Fibroblast of the aortic adventitia (primary cell): ENCODE data around the gene GJD2. TPM values are rescaled to one million over a fixed set of nuclear protein-coding genes. Genes with fewer than 3 reads are reported as not detected.

Experiments used
- DNase-seq: peaks from one replicate; pipeline ENCODE4 v3.0.0-alpha.2; 2010; ENCODE audit warnings: low read depth
- H3K4me3 ChIP-seq: 2 replicates; pipeline ENCODE4 v1.5.1; 2011; ENCODE audit warnings: low read depth, mild to moderate bottlenecking, control low read depth, low read length, moderate library complexity
- CTCF ChIP-seq: IDR thresholded peaks from 2 replicates; pipeline ENCODE4 v1.5.1; 2011; ENCODE audit warnings: mild to moderate bottlenecking, low read length, control low read depth, inconsistent platforms; ENCODE audit not compliant: insufficient read depth
- total RNA-seq: library from RNA; depleted of rRNA; stranded (reverse); fragments of >200 nt; gene quantifications from 2 replicates; pipeline ENCODE4 v1.2.3, GENCODE V29; 2012; ENCODE audit warnings: low replicate concordance

GJD2 gene
- total RNA-seq, 1 donor: not detected

- no peak for DNase-seq
- no peak for TF ChIP-seq CTCF
- H3K4me3 ChIP-seq: no peak overlapping the region
Observed at GRCh38 chr15:34749691-34750090, 5.1 kb downstream of the GJD2 start.

DNA sequence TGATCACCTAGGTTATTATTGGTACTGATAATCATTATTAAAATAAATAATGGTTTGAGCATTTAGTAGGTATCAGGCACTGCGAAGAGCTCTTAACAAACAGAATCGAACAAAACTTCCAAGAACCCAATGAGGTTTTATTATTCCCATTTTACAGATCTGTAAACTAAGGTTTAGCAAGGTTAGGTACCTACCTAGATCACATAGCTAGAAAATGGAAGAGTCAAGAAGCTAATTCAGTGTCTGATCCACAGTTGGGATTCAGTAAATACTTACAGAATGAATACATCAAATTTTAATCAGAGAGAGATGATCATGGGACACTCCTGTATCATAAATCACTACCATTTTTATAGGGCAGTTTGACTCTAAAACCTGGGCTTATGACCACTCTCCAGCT, 15.5 kb downstream of the GJD2 start:
- no peak for DNase-seq
- TF ChIP-seq CTCF: no peak
- H3K4me3 ChIP-seq: no peak overlapping the region

DNA sequence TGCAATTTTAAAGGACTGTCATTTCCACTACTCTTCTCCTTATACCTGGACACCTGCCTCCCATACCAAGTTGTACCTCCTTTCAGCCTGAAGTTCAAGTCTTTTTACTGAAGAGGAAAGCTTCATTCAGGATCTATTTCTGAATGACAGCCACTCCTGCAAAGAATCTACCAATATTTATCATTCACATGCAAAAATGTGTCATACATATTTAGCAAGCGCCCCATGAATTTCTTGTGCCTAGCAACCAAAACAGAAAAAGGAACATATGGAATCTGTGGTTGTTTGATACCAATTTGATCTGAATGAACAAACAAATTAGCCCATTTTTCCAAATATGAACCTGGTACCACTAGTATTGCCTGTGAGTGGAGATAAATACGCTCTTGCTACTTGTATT, 16.8 kb downstream of the GJD2 start:
- TF ChIP-seq CTCF: no peak
- DNase-seq: no peak
- no peak overlapping the region for H3K4me3 ChIP-seq

- no peak for DNase-seq
- no peak for TF ChIP-seq CTCF
- no peak overlapping the region for H3K4me3 ChIP-seq
Observed at GRCh38 chr15:34737477-34737876, 17.3 kb downstream of the GJD2 start.

DNA sequence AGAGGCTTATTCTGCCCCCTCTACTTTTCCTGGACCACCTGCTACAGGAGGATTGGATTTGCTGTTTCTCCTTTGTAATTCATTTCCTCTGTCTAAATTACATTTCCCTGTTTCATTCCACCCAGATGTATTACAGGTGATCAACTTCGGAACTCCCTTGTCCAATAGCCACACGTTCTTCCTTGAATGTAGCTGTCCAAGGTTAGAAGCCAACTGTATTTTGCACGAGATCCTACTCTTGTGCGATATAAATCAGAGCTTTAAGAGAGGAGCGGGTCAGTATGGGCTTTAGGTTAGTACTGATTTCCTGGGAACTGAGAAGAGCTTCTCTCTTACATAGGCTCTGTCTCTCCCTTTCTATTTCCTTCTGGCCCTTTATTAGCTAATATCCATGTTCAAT, 20.5 kb downstream of the GJD2 start:
- DNase-seq: no peak
- H3K4me3 ChIP-seq: no peak overlapping the region
- TF ChIP-seq CTCF: no peak

DNA sequence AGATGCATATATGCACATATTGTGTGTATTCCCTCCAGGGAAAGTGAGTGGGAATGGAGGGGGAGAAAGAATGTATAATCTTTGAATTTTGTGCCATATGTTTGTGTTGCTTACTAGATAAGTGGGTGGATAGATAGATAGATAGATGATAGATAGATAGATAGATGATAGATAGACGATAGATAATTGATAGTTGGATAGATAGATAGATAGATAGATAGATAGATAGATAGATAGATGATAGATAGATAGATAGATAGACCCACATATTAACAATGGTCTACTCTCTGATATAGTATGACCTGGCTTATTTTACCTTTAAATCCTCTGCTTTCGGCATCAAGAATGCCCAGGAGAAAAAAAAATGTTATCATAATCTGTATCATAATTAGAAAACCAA, 21.2 kb downstream of the GJD2 start:
- H3K4me3 ChIP-seq: no peak overlapping the region
- no peak for DNase-seq
- no peak for TF ChIP-seq CTCF

- H3K4me3 ChIP-seq: no peak overlapping the region
- TF ChIP-seq CTCF: no peak
- no peak for DNase-seq
Observed at GRCh38 chr15:34732430-34732829, 22.4 kb downstream of the GJD2 start.
